OCI-LY7 (cell line): ENCODE measurements around the gene CDAN1. TPM values are rescaled to one million over a fixed set of nuclear protein-coding genes. Genes with fewer than 3 reads are reported as not detected.

Experiments used
- BruUV-seq: library from RNA; stranded (reverse); fragments of 400-500 nt; replicated peaks from 2 replicates; lab custom pipeline; 2021; lab: Mats Ljungman, UMichigan
- CTCF ChIA-PET: fragments of 300-600 bp; sonication (Branson Sonifier 250); formaldehyde crosslinking; loops from one replicate; lab custom pipeline; 2022; ENCODE audit warnings: antibody characterized with exemption; ENCODE audit not compliant: unreplicated experiment; lab: Charles Lee
- POLR2A ChIA-PET: fragments of 300-600 bp; sonication (Branson Sonifier 250); formaldehyde crosslinking; loops from one replicate; lab custom pipeline; 2022; ENCODE audit warnings: antibody characterized with exemption; lab: Charles Lee
- DNase-seq: peaks from one replicate; pipeline ENCODE4 v3.0.0-alpha.2; 2015; ENCODE audit warnings: low spot score
- H2AFZ ChIP-seq: fragments of 200-600 bp; sonication (generic), shearing (Covaris generic); 2 replicates; pipeline ENCODE4 v1.6.1; 2014; ENCODE audit warnings: mild to moderate bottlenecking, antibody characterized with exemption, low read length, moderate library complexity
- H3K27ac ChIP-seq: fragments of 200-600 bp; sonication (generic); 2 replicates; pipeline ENCODE4 v1.5.1; 2014; ENCODE audit warnings: mixed run types, low read depth, mild to moderate bottlenecking, moderate library complexity, low read length, inconsistent platforms; ENCODE audit not compliant: poor library complexity, severe bottlenecking
- H3K36me3 ChIP-seq: fragments of 200-600 bp; sonication (generic); 2 replicates; pipeline ENCODE4 v1.6.1; 2014; ENCODE audit warnings: mild to moderate bottlenecking, antibody characterized with exemption, low read length, moderate library complexity, mixed read lengths; ENCODE audit not compliant: insufficient read depth
- H3K4me1 ChIP-seq: fragments of 200-600 bp; sonication (generic); 2 replicates; pipeline ENCODE4 v1.5.1; 2014; ENCODE audit warnings: mild to moderate bottlenecking, low read length; ENCODE audit not compliant: insufficient read depth, poor library complexity, severe bottlenecking
- H3K4me2 ChIP-seq: fragments of 200-600 bp; sonication (generic); 2 replicates; pipeline ENCODE4 v1.6.1; 2014; ENCODE audit warnings: mild to moderate bottlenecking, low read length
- H3K4me3 ChIP-seq: fragments of 200-600 bp; sonication (generic); 2 replicates; pipeline ENCODE4 v1.5.1; 2014; ENCODE audit warnings: mild to moderate bottlenecking, low read depth, low read length; ENCODE audit not compliant: poor library complexity, severe bottlenecking
- H3K79me2 ChIP-seq: fragments of 200-600 bp; sonication (generic); 2 replicates; pipeline ENCODE4 v1.6.1; 2016; ENCODE audit warnings: low read depth, mild to moderate bottlenecking, low read length, moderate library complexity, mixed read lengths; ENCODE audit not compliant: insufficient read depth
- H3K9me2 ChIP-seq: fragments of 200-600 bp; sonication (generic); 2 replicates; pipeline ENCODE4 v1.6.1; 2016; ENCODE audit warnings: mild to moderate bottlenecking, low read length, mixed read lengths; ENCODE audit not compliant: insufficient read depth
- H3K9me3 ChIP-seq: fragments of 200-600 bp; sonication (generic); 2 replicates; pipeline ENCODE4 v1.6.1; 2014; ENCODE audit warnings: mild to moderate bottlenecking, mixed run types, low read length, mixed read lengths
- H4K20me1 ChIP-seq: fragments of 200-600 bp; sonication (generic); 2 replicates; pipeline ENCODE4 v1.6.1; 2014; ENCODE audit warnings: mild to moderate bottlenecking, antibody characterized with exemption, low read length, moderate library complexity, mixed read lengths; ENCODE audit not compliant: insufficient read depth
- CTCF ChIP-seq: fragments of 200-600 bp; sonication (generic); conservative IDR thresholded peaks from 2 replicates; pipeline ENCODE4 v1.5.1; 2014; ENCODE audit warnings: mild to moderate bottlenecking, antibody characterized with exemption, low read length, moderate library complexity, mixed read lengths
- EZH2phosphoT487 ChIP-seq: fragments of 200-600 bp; sonication (generic); IDR thresholded peaks from 2 replicates; pipeline ENCODE4 v1.6.1; 2018; ENCODE audit warnings: low read depth, borderline replicate concordance, mild to moderate bottlenecking, mixed run types, antibody characterized with exemption, low read length, moderate library complexity, mixed read lengths
- intact Hi-C: fragments of 100-400 bp; cut with micrococcal nuclease; formaldehyde crosslinking; loops from one replicate; pipeline ENCODE4 v1.10.0; 2022; ENCODE audit not compliant: unreplicated experiment
- total RNA-seq, 2 experiments: library from RNA; depleted of rRNA in 1 of 2; stranded (reverse); fragments of >200 nt in 1 of 2; shearing (Covaris generic) in 1 of 2; gene quantifications; 2 replicates each; pipeline ENCODE4 v1.2.3, GENCODE V29; 2014 to 2022

CDAN1 gene
- total RNA-seq, 2 experiments from 2014 or later: 28.9 to 29.5 TPM

GRCh38 chr15:42694398-42694797 is 42.5 kb downstream of the CDAN1 start:
- no peaks in the 10 kb centered on the region for H3K9me3 ChIP-seq
- H2AFZ ChIP-seq: no peak overlapping the region
- TF ChIP-seq EZH2phosphoT487 (no peak), CTCF (no peak)
- no peaks in the 10 kb centered on the region for H3K9me2 ChIP-seq
- no peak overlapping the region for H3K27ac ChIP-seq
- H3K4me3 ChIP-seq: no peak overlapping the region
- DNase-seq: no peak
- H3K4me1 ChIP-seq: no peaks in the 10 kb centered on the region
- BruUV-seq: no TSS peak
- intact Hi-C loops: no loop called here
- no peaks in the 10 kb centered on the region for H3K79me2 ChIP-seq
- no peak overlapping the region for H3K4me2 ChIP-seq
- ChIA-PET POLR2A (no interaction called here), CTCF (no interaction called here)
- H3K36me3 ChIP-seq: peaks cover 7% of the 10 kb centered on the region
- H4K20me1 ChIP-seq: no peaks in the 10 kb centered on the region

- no peak overlapping the region for H3K27ac ChIP-seq
- intact Hi-C loops: no loop called here
- no peaks in the 10 kb centered on the region for H3K9me3 ChIP-seq
- no peaks in the 10 kb centered on the region for H3K79me2 ChIP-seq
- ChIA-PET CTCF (no interaction called here), POLR2A (no interaction called here)
- no peak overlapping the region for H3K4me2 ChIP-seq
- H3K4me3 ChIP-seq: no peak overlapping the region
- H3K36me3 ChIP-seq: peaks cover 7% of the 10 kb centered on the region
- TF ChIP-seq CTCF (no peak), EZH2phosphoT487 (no peak)
- H3K9me2 ChIP-seq: no peaks in the 10 kb centered on the region
- no peak overlapping the region for H2AFZ ChIP-seq
- no peak for DNase-seq
- no TSS peak for BruUV-seq
- H3K4me1 ChIP-seq: no peaks in the 10 kb centered on the region
- H4K20me1 ChIP-seq: no peaks in the 10 kb centered on the region
Measured at GRCh38 chr15:42693942-42694341, 43.0 kb downstream of the CDAN1 start.

GRCh38 chr15:42693496-42693895 is 43.4 kb downstream of the CDAN1 start:
- intact Hi-C loops: no loop called here
- no peaks in the 10 kb centered on the region for H3K4me1 ChIP-seq
- H3K79me2 ChIP-seq: no peaks in the 10 kb centered on the region
- H3K4me2 ChIP-seq: no peak overlapping the region
- TF ChIP-seq EZH2phosphoT487: no peak
- BruUV-seq: no TSS peak
- POLR2A ChIA-PET: no interaction called here
- no peak overlapping the region for H3K4me3 ChIP-seq
- H3K27ac ChIP-seq: no peak overlapping the region
- no peaks in the 10 kb centered on the region for H3K9me2 ChIP-seq
- peaks cover 7% of the 10 kb centered on the region for H3K36me3 ChIP-seq
- DNase-seq: no peak
- no peaks in the 10 kb centered on the region for H3K9me3 ChIP-seq
- no peaks in the 10 kb centered on the region for H4K20me1 ChIP-seq
- CTCF ChIA-PET: no interaction called here
- H2AFZ ChIP-seq: no peak overlapping the region
